HEK293T (cell line): ENCODE measurements around the gene ZCWPW2.

Source experiments
- BHLHE40 ChIP-seq: fragments of 450-650 bp; IDR thresholded peaks from 2 replicates; pipeline ENCODE4 v1.6.1; 2016; ENCODE audit warnings: mild to moderate bottlenecking, moderate library complexity, borderline replicate concordance
- FOXK2 ChIP-seq: fragments of 450-650 bp; IDR thresholded peaks from 2 replicates; pipeline ENCODE4 v1.6.1; 2016; ENCODE audit warnings: mild to moderate bottlenecking
- FOXM1 ChIP-seq: fragments of 450-650 bp; IDR thresholded peaks from 2 replicates; pipeline ENCODE4 v1.6.1; 2017; ENCODE audit warnings: mild to moderate bottlenecking, borderline replicate concordance
- SP1 ChIP-seq: fragments of 450-650 bp; IDR thresholded peaks from 2 replicates; pipeline ENCODE4 v1.6.1; 2017
- SUZ12 ChIP-seq: fragments of 450-650 bp; IDR thresholded peaks from 2 replicates; pipeline ENCODE4 v1.6.1; 2016; ENCODE audit warnings: mild to moderate bottlenecking

DNA sequence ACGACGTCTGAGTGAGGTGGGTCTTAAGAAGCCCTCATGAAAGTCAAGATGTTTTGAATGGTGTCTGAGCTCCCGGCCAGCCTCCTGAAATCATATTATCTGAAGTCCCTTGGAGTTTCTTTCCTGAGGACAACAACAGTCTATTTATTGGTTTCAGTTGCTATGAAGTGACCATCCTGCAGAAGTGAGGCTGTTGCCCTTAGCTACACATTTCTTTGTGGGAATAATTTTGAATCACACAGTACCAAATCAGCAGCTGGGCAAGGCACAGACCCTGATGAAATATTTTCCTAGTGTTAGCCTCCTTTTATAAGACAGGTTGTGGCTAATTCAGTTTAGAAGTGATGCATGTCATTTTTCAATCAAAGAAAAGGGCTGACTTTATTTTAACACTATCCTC is 220.8 kb downstream of the ZCWPW2 start:
- TF ChIP-seq FOXM1: no peak
- no peak for TF ChIP-seq SUZ12
- no peak for TF ChIP-seq SP1
- no peak for TF ChIP-seq FOXK2
- no peak for TF ChIP-seq BHLHE40
